Measurements from ENCODE around the gene POMGNT2. TPM values are rescaled to one million over a fixed set of nuclear protein-coding genes. Genes with fewer than 3 reads are reported as not detected.

POMGNT2 gene
- total and polyA plus RNA-seq, 2 experiments from 2014 or later = 10.7 to 26.1 TPM

GRCh38 chr3:43080726-43081568, 24.9 kb downstream of the POMGNT2 start (continued):
- TF ChIP-seq ZNF462 (CRISPR knock-in tag; IDR thresholded peaks at IDR 0.05) (no peak), ZNF114 (CRISPR knock-in tag; IDR thresholded peaks at IDR 0.05) (no peak), ETS1 (IDR thresholded peaks at IDR 0.05) (no peak), STAT1 (IDR thresholded peaks at IDR 0.05; ENCODE audit: unreplicated experiment) (no peak), REST (IDR thresholded peaks at IDR 0.05; ENCODE audit: unreplicated experiment) (no peak), NANOG (IDR thresholded peaks at IDR 0.05; ENCODE audit: borderline replicate concordance) (no peak), EZH2phosphoT487 (IDR thresholded peaks at IDR 0.05; ENCODE audit: unreplicated experiment) (no peak)
